IPS-18c (cell line): ENCODE measurements around the gene SCAP.
"Not testable (repeated sequence)": the region's sequence is repeated elsewhere in the genome, so short reads cannot be mapped to it uniquely, and the experiment has no call there.

Experiments
- H3K4me3 ChIP-seq: 2 replicates; pipeline ENCODE4 v1.7.0; 2013; ENCODE audit warnings: low read depth, mild to moderate bottlenecking, low read length, moderate library complexity; ENCODE audit not compliant: insufficient read depth
- H3K9me3 ChIP-seq: one replicate; pipeline ENCODE4 v1.6.1; 2013; ENCODE audit warnings: mild to moderate bottlenecking, low read length, moderate library complexity; ENCODE audit not compliant: control insufficient read depth, insufficient read depth

SCAP gene

GRCh38 chr3:47491186-47491585, 15.4 kb upstream of the SCAP start:
- Histone ChIP-seq H3K9me3 (no peaks in the 10 kb centered on the region), H3K4me3 (no peak overlapping the region)

GRCh38 chr3:47487265-47487664, 11.5 kb upstream of the SCAP start:
- Histone ChIP-seq H3K9me3 (no peaks in the 10 kb centered on the region), H3K4me3 (no peak overlapping the region)

GRCh38 chr3:47485812-47486211, 10.1 kb upstream of the SCAP start:
- Histone ChIP-seq H3K4me3 (no peak overlapping the region), H3K9me3 (no peaks in the 10 kb centered on the region)

- no peak overlapping the region for H3K4me3 ChIP-seq
Measured at GRCh38 chr3:47482366-47482765, 6.6 kb upstream of the SCAP start.

GRCh38 chr3:47481763-47482162, 6.0 kb upstream of the SCAP start:
- not testable (repeated sequence) for H3K9me3 ChIP-seq, H3K4me3 ChIP-seq

More at GRCh38 chr3:47482366-47482765, 6.6 kb upstream of the SCAP start:
- no peaks in the 10 kb centered on the region for H3K9me3 ChIP-seq

- H3K4me3 ChIP-seq, H3K9me3 ChIP-seq: not testable (repeated sequence)
Measured at GRCh38 chr3:47480267-47480666, 4.5 kb upstream of the SCAP start.

GRCh38 chr3:47479826-47480160, 4.1 kb upstream of the SCAP start:
- no peaks in the 10 kb centered on the region for H3K9me3 ChIP-seq

GRCh38 chr3:47478022-47478421, 2.3 kb upstream of the SCAP start:
- H3K4me3 ChIP-seq = no peak overlapping the region
- H3K9me3 ChIP-seq = no peaks in the 10 kb centered on the region

More at GRCh38 chr3:47479826-47480160, 4.1 kb upstream of the SCAP start:
- no peak overlapping the region for H3K4me3 ChIP-seq

GRCh38 chr3:47476644-47477199, 981 bp upstream of the SCAP start:
- no peak overlapping the region for H3K4me3 ChIP-seq
- H3K9me3 ChIP-seq = no peaks in the 10 kb centered on the region

- Histone ChIP-seq H3K4me3 (peak overlapping the region; percentile 25; the same call in 1 of the 2 replicates), H3K9me3 (no peaks in the 10 kb centered on the region)
Measured at GRCh38 chr3:47476330-47476626, 537 bp upstream of the SCAP start.

GRCh38 chr3:47475029-47475569, 642 bp downstream of the SCAP start:
- H3K4me3 ChIP-seq = peak overlapping the region; percentile 84
- H3K9me3 ChIP-seq = no peaks in the 10 kb centered on the region

- H3K4me3 ChIP-seq = no peak overlapping the region
- H3K9me3 ChIP-seq = no peaks in the 10 kb centered on the region
Measured at GRCh38 chr3:47473391-47473790, 2.4 kb downstream of the SCAP start.

GRCh38 chr3:47469616-47470015, 6.1 kb downstream of the SCAP start:
- Histone ChIP-seq H3K4me3 (no peak overlapping the region), H3K9me3 (no peaks in the 10 kb centered on the region)

- H3K9me3 ChIP-seq, H3K4me3 ChIP-seq: not testable (repeated sequence)
Measured at GRCh38 chr3:47468315-47468714, 7.4 kb downstream of the SCAP start.

- Histone ChIP-seq H3K9me3 (no peaks in the 10 kb centered on the region), H3K4me3 (no peak overlapping the region)
Measured at GRCh38 chr3:47464588-47464987, 11.2 kb downstream of the SCAP start.

- not testable (repeated sequence) for H3K4me3 ChIP-seq, H3K9me3 ChIP-seq
Measured at GRCh38 chr3:47459534-47460085, 16.1 kb downstream of the SCAP start.

- no peak overlapping the region for H3K4me3 ChIP-seq
- H3K9me3 ChIP-seq = no peaks in the 10 kb centered on the region
Measured at GRCh38 chr3:47456984-47457383, 18.8 kb downstream of the SCAP start.

GRCh38 chr3:47455806-47456452, 19.8 kb downstream of the SCAP start:
- H3K4me3 ChIP-seq = no peak overlapping the region
- H3K9me3 ChIP-seq = no peaks in the 10 kb centered on the region
